ENCODE data around the gene MOB1B. TPM values are rescaled to one million over a fixed set of nuclear protein-coding genes. Genes with fewer than 3 reads are reported as not detected.

MOB1B gene
- total and polyA plus RNA-seq, 4 donors: 5.9 to 29.8 (median 16.3) TPM

DNA sequence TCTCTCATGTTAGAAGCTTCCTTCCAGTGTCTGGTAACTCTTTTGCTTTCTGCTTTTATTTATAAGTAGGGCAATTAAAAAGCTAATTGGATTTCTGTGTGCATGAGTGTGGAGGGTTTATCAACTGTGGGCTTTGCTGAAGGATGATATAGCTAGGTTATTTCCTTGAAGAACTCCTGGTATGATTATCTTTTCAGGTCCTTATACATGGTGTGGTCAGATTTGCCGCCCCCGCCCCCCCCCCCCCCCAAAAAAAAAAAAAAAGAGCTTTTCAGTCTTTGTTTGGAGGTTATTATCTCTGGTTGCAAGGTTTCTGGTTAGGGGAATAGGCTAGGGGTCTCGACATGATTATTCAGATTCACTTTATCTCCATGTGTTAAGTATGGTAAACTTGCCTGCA is 35.9 kb downstream of the MOB1B start:
- WGBS, 2 donors: 73 to 74% methylated on average over 3 of the region's 3 CpGs
- H3K4me1 ChIP-seq (ENCODE audit: control insufficient read depth in 1 of 2, insufficient read depth in 2 of 2, low read length in 2 of 2): no peaks in the 10 kb centered on the region
- no peak overlapping the region for H3K4me3 ChIP-seq (ENCODE audit: low read length in 2 of 2)
- no peak for ATAC-seq (ENCODE audit: low FRiP score)
- DNase-seq: no peak
- H3K36me3 ChIP-seq (ENCODE audit: control insufficient read depth in 1 of 2, insufficient read depth in 2 of 2, low read length in 1 of 2): no peaks in the 10 kb centered on the region
- H3K27me3 ChIP-seq (ENCODE audit: control insufficient read depth in 1 of 2, insufficient read depth in 2 of 2, low read length in 1 of 2): no peaks in the 10 kb centered on the region
- H3K27ac ChIP-seq (ENCODE audit: low read depth in 1 of 2, low read length in 2 of 2): no peak overlapping the region
- intact Hi-C loops (cut with DNase I): no loop called here
- no peaks in the 10 kb centered on the region for H3K9me3 ChIP-seq (ENCODE audit: control insufficient read depth, low read length)

DNA sequence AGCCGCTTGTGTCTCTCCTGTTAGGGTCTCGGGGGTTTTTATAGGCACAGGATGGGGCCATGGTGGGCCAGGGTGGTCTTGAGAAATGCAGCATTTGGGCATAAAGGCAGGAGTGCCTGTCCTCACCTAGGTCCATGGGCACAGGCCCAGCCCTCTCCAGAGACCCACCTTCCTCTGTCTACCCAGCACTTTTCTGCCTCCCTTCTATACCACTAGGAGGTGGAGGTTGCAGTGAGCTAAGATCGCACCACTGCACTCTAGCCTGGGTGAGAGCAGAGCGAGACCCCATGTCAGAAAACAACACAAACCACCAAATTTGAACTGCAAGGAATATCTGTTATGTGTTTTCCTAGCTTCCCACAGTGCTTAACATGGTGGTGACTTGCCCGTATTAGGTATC is 38.0 kb downstream of the MOB1B start:
- Histone ChIP-seq H3K4me1 (ENCODE audit: control insufficient read depth in 1 of 2, insufficient read depth in 2 of 2, low read length in 2 of 2) (no peaks in the 10 kb centered on the region), H3K9me3 (ENCODE audit: control insufficient read depth, low read length) (no peaks in the 10 kb centered on the region), H3K27ac (ENCODE audit: low read depth in 1 of 2, low read length in 2 of 2) (no peak overlapping the region), H3K36me3 (ENCODE audit: control insufficient read depth in 1 of 2, insufficient read depth in 2 of 2, low read length in 1 of 2) (no peaks in the 10 kb centered on the region), H3K27me3 (ENCODE audit: control insufficient read depth in 1 of 2, insufficient read depth in 2 of 2, low read length in 1 of 2) (no peaks in the 10 kb centered on the region), H3K4me3 (ENCODE audit: low read length in 2 of 2) (no peak overlapping the region)
- ATAC-seq (ENCODE audit: low FRiP score) (no peak), DNase-seq (no peak)
- 99% methylated on average over 5 of the region's 5 CpGs for WGBS, 2 donors
- intact Hi-C loops (cut with DNase I): no loop called here

GRCh38 chr4:70943114-70943513 is 40.9 kb downstream of the MOB1B start:
- ATAC-seq (ENCODE audit: low FRiP score) (no peak), DNase-seq (no peak)

DNA sequence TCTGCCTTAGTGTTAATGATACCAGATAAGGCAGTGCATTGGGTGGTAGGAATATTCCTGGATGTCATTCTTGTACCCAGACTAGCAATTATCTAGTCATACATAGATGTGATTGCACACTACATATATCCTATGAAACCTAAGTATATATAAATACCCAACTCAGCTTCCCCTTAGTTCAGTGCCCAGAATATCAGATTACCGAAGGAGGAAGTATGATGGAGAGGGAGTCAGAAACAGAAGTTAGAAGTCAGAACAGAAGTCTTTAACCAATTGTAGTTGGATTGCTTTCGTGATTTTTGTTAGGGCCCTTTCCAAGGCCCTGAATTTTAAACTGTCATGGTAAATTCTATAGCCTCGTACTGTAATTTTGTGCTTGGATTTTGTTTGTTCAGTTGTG is 42.9 kb downstream of the MOB1B start:
- Histone ChIP-seq H3K27ac (ENCODE audit: low read depth in 1 of 2, low read length in 2 of 2) (no peak overlapping the region), H3K36me3 (ENCODE audit: control insufficient read depth in 1 of 2, insufficient read depth in 2 of 2, low read length in 1 of 2) (no peaks in the 10 kb centered on the region), H3K4me3 (ENCODE audit: low read length in 2 of 2) (no peak overlapping the region), H3K9me3 (ENCODE audit: control insufficient read depth, low read length) (no peaks in the 10 kb centered on the region), H3K27me3 (ENCODE audit: control insufficient read depth in 1 of 2, insufficient read depth in 2 of 2, low read length in 1 of 2) (no peaks in the 10 kb centered on the region), H3K4me1 (ENCODE audit: control insufficient read depth in 1 of 2, insufficient read depth in 2 of 2, low read length in 2 of 2) (no peaks in the 10 kb centered on the region)
- DNase-seq: no peak
- intact Hi-C loops (cut with DNase I): no loop called here
- ATAC-seq (ENCODE audit: low FRiP score): no peak
- WGBS, 2 donors: 54 to 55% methylated on average over 3 of the region's 3 CpGs

More at GRCh38 chr4:70943114-70943513, 40.9 kb downstream of the MOB1B start:
- Histone ChIP-seq H3K4me1 (ENCODE audit: control insufficient read depth in 1 of 2, insufficient read depth in 2 of 2, low read length in 2 of 2) (no peaks in the 10 kb centered on the region), H3K4me3 (ENCODE audit: low read length in 2 of 2) (no peak overlapping the region), H3K36me3 (ENCODE audit: control insufficient read depth in 1 of 2, insufficient read depth in 2 of 2, low read length in 1 of 2) (no peaks in the 10 kb centered on the region), H3K27me3 (ENCODE audit: control insufficient read depth in 1 of 2, insufficient read depth in 2 of 2, low read length in 1 of 2) (no peaks in the 10 kb centered on the region), H3K27ac (ENCODE audit: low read depth in 1 of 2, low read length in 2 of 2) (no peak overlapping the region), H3K9me3 (ENCODE audit: control insufficient read depth, low read length) (no peaks in the 10 kb centered on the region)
- intact Hi-C loops (cut with DNase I): no loop called here

DNA sequence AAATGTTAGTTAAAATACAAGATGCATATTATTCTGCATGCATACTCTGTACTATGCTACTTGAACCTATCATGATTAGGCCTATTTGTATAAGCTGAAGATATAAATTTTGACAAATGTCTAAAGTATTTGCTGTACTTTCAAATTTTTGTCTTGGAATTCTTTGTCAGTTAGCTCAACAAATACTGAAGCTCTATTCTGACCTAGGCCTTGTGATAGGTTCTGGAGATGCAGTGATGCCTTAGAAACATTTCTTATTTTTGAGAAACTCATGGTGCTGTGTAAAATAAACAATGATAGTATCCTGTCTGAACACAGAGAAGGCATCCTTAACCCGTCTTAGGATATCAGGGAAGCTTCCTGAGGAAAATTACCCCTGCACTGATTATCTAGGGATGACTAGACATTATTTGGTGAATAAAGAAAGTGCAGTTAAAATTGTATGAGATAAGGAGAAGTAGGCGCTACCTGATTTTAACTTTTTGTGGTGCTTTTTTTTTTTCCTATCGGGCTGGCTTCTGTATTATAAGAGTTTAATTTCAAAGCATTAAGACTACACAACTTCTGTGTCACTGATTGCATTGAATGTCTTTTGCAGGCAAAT is 43.4 kb downstream of the MOB1B start:
- Histone ChIP-seq H3K4me1 (ENCODE audit: control insufficient read depth in 1 of 2, insufficient read depth in 2 of 2, low read length in 2 of 2) (no peaks in the 10 kb centered on the region), H3K27me3 (ENCODE audit: control insufficient read depth in 1 of 2, insufficient read depth in 2 of 2, low read length in 1 of 2) (no peaks in the 10 kb centered on the region), H3K4me3 (ENCODE audit: low read length in 2 of 2) (no peak overlapping the region), H3K27ac (ENCODE audit: low read depth in 1 of 2, low read length in 2 of 2) (no peak overlapping the region), H3K36me3 (ENCODE audit: control insufficient read depth in 1 of 2, insufficient read depth in 2 of 2, low read length in 1 of 2) (no peaks in the 10 kb centered on the region), H3K9me3 (ENCODE audit: control insufficient read depth, low read length) (no peaks in the 10 kb centered on the region)
- 92 to 93% methylated on average over 3 of the region's 3 CpGs for WGBS, 2 donors
- intact Hi-C loops (cut with DNase I): no loop called here
- DNase-seq: no peak
- no peak for ATAC-seq (ENCODE audit: low FRiP score)

DNA sequence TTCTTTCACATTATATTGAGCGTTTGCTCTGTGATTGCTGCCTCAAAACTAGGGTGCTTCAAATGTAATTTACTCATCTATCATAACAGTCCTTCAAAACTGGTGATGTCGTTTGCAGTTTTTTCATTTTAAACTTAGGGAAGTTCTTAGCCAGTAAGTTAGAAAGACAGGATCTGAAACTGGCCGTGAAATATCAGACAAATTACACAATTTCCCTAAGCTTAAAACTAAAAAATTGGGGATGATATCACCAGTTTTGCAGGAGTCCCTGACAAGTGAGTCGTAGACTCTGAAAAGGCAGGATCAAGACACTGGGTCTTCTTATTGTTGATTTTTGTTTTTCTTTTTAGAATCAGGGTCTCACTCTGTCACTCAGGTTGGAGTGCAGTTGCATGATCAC is 44.8 kb downstream of the MOB1B start:
- ATAC-seq (ENCODE audit: low FRiP score): no peak
- no peaks in the 10 kb centered on the region for H3K4me1 ChIP-seq (ENCODE audit: control insufficient read depth in 1 of 2, insufficient read depth in 2 of 2, low read length in 2 of 2)
- intact Hi-C loops (cut with DNase I): no loop called here
- DNase-seq: no peak
- no peaks in the 10 kb centered on the region for H3K36me3 ChIP-seq (ENCODE audit: control insufficient read depth in 1 of 2, insufficient read depth in 2 of 2, low read length in 1 of 2)
- H3K27ac ChIP-seq (ENCODE audit: low read depth in 1 of 2, low read length in 2 of 2): no peak overlapping the region
- H3K9me3 ChIP-seq (ENCODE audit: control insufficient read depth, low read length): no peaks in the 10 kb centered on the region
- H3K27me3 ChIP-seq (ENCODE audit: control insufficient read depth in 1 of 2, insufficient read depth in 2 of 2, low read length in 1 of 2): no peaks in the 10 kb centered on the region
- WGBS, 2 donors: 90% methylated on average over 4 of the region's 4 CpGs
- no peak overlapping the region for H3K4me3 ChIP-seq (ENCODE audit: low read length in 2 of 2)

DNA sequence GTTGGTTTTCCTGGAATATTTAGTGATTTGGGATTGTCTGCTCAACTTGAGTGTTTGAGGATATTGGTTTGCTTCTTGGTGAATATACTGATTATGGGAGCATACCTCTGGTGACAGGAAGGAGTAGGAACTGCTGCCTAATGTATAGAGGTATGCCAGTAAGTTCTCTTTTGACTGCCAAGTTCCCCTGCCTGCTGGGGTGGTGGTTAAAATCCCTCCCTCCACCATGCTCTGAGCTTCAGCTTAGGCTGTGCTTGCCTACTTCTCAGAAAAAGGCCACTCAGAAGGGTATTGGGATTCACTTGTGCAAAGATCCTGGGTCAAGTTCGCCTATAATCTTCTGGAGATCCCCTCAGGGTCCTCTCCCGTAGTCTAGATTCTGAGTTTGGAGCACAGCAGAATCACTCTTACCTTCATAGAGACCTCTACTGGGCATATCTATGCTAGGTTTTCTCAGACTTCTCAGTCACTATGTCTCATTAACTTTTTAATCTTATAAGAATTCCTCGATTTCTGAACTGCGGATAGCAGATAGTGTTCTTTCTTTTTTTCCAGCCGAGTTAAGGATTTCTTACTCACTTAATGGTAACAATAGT is 46.6 kb downstream of the MOB1B start:
- Histone ChIP-seq H3K36me3 (ENCODE audit: control insufficient read depth in 1 of 2, insufficient read depth in 2 of 2, low read length in 1 of 2) (no peaks in the 10 kb centered on the region), H3K27me3 (ENCODE audit: control insufficient read depth in 1 of 2, insufficient read depth in 2 of 2, low read length in 1 of 2) (no peaks in the 10 kb centered on the region), H3K4me3 (ENCODE audit: low read length in 2 of 2) (no peak overlapping the region), H3K9me3 (ENCODE audit: control insufficient read depth, low read length) (no peaks in the 10 kb centered on the region), H3K4me1 (ENCODE audit: control insufficient read depth in 1 of 2, insufficient read depth in 2 of 2, low read length in 2 of 2) (no peaks in the 10 kb centered on the region), H3K27ac (ENCODE audit: low read depth in 1 of 2, low read length in 2 of 2) (no peak overlapping the region)
- ATAC-seq (ENCODE audit: low FRiP score) (no peak), DNase-seq (no peak)
- WGBS, 2 donors: 30 to 31% methylated on average over 5 of the region's 5 CpGs
- intact Hi-C loops (cut with DNase I): no loop called here

DNA sequence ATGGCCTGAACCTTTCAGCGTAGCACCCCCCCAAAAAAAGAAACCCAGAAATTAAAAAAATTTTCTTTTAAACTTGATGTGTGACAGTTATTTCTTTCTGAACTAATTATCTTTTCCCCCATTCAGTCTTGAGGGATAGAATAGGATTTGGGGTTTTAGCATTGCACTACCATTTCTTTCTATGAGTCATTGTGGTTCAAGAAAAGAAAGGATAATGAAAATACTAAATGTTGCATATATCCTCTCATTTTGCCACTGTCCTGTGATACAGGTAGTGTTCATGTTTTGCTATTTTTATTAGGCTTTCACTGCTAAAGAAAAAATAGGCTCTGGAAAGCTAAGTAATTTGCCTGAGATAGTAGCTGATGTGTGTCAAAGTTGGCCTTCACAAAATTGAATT is 51.9 kb downstream of the MOB1B start:
- intact Hi-C loops (cut with DNase I): loop anchor here in 1 of 2 donors (10.0 kb wide), 1 partner anchor 49 kb away; the partner anchor contains the start of gene MOB1B

GRCh38 chr4:70956549-70957210 is 54.5 kb downstream of the MOB1B start:
- intact Hi-C loops (cut with DNase I): loop anchor here in 1 of 2 donors (10.0 kb wide), 1 partner anchor 52 kb away; the partner anchor contains the start of gene MOB1B
- Histone ChIP-seq H3K4me1 (ENCODE audit: control insufficient read depth in 1 of 2, insufficient read depth in 2 of 2, low read length in 2 of 2) (no peaks in the 10 kb centered on the region), H3K27me3 (ENCODE audit: control insufficient read depth in 1 of 2, insufficient read depth in 2 of 2, low read length in 1 of 2) (no peaks in the 10 kb centered on the region), H3K27ac (ENCODE audit: low read depth in 1 of 2, low read length in 2 of 2) (no peak overlapping the region), H3K4me3 (ENCODE audit: low read length in 2 of 2) (peak overlapping the region in 1 of 2 donors; percentile 41), H3K9me3 (ENCODE audit: control insufficient read depth, low read length) (no peaks in the 10 kb centered on the region), H3K36me3 (ENCODE audit: control insufficient read depth in 1 of 2, insufficient read depth in 2 of 2, low read length in 1 of 2) (no peaks in the 10 kb centered on the region)
- DNase-seq: no peak
- no peak for ATAC-seq (ENCODE audit: low FRiP score)
- WGBS, 2 donors: 65 to 69% methylated on average over 5 of the region's 5 CpGs

More for the DNA sequence above, 51.9 kb downstream of the MOB1B start:
- ATAC-seq (ENCODE audit: low FRiP score) (no peak), DNase-seq (no peak)
- Histone ChIP-seq H3K4me1 (ENCODE audit: control insufficient read depth in 1 of 2, insufficient read depth in 2 of 2, low read length in 2 of 2) (no peaks in the 10 kb centered on the region), H3K4me3 (ENCODE audit: low read length in 2 of 2) (no peak overlapping the region), H3K27ac (ENCODE audit: low read depth in 1 of 2, low read length in 2 of 2) (no peak overlapping the region), H3K36me3 (ENCODE audit: control insufficient read depth in 1 of 2, insufficient read depth in 2 of 2, low read length in 1 of 2) (no peaks in the 10 kb centered on the region), H3K27me3 (ENCODE audit: control insufficient read depth in 1 of 2, insufficient read depth in 2 of 2, low read length in 1 of 2) (no peaks in the 10 kb centered on the region), H3K9me3 (ENCODE audit: control insufficient read depth, low read length) (no peaks in the 10 kb centered on the region)
- WGBS, 2 donors: 100% methylated on average over 1 of the region's 1 CpG

All from aorta (tissue), 5 donors.